Measurements from ENCODE around the gene CALHM2.

DNA sequence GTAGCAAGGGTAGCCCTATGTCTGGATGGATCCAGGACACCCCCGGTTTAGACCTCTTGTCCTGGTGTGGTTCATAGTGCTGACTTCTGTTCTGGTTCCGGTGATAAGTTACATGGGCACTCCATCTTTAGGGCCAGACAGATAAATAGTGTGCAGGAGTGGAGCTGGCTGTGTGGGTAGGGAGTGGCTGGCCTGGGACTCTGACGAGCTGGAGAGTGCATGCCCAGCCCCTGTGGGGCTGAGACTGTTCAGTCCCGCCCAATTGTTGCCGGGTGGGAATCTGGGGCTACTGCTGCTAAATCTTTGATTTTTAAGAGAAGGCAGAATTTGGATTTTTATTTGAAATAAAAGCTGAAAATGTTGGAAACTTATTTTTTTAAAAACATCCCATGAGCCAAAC is 28.4 kb downstream of the CALHM2 start:
- TF ChIP-seq, protein P1, sequence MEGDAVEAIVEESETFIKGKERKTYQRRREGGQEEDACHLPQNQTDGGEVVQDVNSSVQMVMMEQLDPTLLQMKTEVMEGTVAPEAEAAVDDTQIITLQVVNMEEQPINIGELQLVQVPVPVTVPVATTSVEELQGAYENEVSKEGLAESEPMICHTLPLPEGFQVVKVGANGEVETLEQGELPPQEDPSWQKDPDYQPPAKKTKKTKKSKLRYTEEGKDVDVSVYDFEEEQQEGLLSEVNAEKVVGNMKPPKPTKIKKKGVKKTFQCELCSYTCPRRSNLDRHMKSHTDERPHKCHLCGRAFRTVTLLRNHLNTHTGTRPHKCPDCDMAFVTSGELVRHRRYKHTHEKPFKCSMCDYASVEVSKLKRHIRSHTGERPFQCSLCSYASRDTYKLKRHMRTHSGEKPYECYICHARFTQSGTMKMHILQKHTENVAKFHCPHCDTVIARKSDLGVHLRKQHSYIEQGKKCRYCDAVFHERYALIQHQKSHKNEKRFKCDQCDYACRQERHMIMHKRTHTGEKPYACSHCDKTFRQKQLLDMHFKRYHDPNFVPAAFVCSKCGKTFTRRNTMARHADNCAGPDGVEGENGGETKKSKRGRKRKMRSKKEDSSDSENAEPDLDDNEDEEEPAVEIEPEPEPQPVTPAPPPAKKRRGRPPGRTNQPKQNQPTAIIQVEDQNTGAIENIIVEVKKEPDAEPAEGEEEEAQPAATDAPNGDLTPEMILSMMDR (IDR thresholded peaks at IDR 0.05): no peak
- TF ChIP-seq, protein P2, sequence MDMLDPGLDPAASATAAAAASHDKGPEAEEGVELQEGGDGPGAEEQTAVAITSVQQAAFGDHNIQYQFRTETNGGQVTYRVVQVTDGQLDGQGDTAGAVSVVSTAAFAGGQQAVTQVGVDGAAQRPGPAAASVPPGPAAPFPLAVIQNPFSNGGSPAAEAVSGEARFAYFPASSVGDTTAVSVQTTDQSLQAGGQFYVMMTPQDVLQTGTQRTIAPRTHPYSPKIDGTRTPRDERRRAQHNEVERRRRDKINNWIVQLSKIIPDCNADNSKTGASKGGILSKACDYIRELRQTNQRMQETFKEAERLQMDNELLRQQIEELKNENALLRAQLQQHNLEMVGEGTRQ (CRISPR knock-in tag; IDR thresholded peaks at IDR 0.05): no peak
- TF ChIP-seq FOXJ3 (CRISPR knock-in tag; IDR thresholded peaks at IDR 0.05; ENCODE audit: borderline replicate concordance) (no peak), ZNF416 (CRISPR knock-in tag; IDR thresholded peaks at IDR 0.05) (no peak), SMAD4 (CRISPR knock-in tag; IDR thresholded peaks at IDR 0.05) (no peak)
